ENCODE measurements around the gene ACER2.

The ACER2 gene

DNA sequence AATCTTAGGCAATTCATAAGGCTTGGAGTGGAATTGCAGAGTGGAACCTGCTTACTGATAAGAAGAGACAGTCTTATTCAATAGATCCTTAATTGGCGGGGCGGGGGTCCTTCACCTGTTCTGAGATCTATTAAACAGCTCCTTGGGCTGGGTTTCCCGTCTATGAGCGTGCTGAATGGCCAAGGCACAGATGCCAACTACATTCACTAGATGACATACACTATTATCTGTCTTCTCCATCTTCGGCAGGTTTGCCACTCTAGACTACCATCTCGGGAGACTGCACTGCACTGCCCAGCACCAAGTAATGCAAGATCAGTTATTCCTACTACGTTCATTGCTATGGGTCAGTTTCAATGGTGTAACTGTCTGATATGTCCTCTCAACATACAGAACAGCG, 81.5 kb downstream of the ACER2 start:
- no peak for DNase-seq

- DNase-seq = no peak
Measured at GRCh38 chr9:19490828-19491227, 82.0 kb downstream of the ACER2 start.

GRCh38 chr9:19492775-19493173, 84.0 kb downstream of the ACER2 start:
- no peak for DNase-seq

DNA sequence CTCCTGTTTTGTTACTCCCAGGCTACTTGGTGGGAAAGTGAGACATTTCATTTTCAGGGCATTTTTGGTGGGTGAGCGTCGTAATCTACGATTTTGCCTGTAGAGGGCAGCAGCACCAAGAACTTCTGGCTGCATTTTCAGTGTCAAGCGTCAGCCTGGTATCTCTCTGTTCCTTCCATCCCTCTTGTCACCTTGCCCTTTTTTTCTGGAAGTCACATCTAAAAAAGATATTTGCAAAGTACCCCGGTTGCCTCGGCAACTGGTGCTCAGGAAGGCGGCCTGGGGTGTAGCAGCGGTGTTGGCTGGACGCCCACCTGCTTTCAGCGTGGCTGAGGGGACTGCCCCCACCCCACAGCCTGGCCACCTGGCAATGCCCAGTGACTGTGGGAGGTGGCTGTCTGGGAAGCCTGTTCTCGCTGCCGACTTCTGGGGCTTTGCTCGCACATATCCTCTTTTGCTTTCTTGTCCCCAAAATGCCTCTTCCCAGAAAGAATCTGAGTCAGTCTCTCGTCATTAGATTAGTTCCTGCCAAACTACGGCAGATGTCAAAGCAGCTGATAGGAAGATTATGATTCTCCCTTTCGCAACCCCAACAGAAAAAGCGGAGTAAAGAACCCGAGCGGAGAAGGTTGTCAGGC, 84.5 kb downstream of the ACER2 start:
- DNase-seq = peak; percentile 14 to 51

DNA sequence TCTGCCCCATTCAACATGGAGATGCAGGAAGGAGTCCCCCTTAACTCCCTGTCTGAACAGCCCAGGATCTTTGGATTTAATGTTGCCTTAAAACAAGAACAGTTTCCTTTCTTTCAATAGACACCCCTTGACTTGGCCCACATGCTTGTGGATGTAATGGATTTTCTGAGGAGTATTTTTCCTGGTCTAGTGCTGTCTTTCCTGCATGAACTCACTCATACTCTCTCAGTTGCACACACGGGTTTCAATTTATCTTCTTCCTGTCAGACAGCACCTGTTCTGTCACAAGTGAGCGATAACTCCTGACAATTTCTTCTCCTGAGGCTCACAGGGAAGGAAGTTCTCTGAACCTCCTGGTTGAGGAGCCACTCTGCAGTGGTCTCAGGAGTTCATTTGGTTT, 85.1 kb downstream of the ACER2 start:
- no peak for DNase-seq

- no peak for DNase-seq
Measured at GRCh38 chr9:19495186-19496028, 86.6 kb downstream of the ACER2 start.

GRCh38 chr9:19496321-19497050, 87.7 kb downstream of the ACER2 start:
- DNase-seq = no peak

- DNase-seq = no peak
Measured at GRCh38 chr9:19497276-19497675, 88.5 kb downstream of the ACER2 start.

GRCh38 chr9:19498015-19498414, 89.2 kb downstream of the ACER2 start:
- no peak for DNase-seq

Measured in NCI-H526 (cell line).